GM12872 (cell line): ENCODE data around the gene TCF12.

Experiments used
- CTCF ChIP-seq: IDR thresholded peaks from 3 replicates; pipeline ENCODE4 v1.5.1; 2011; ENCODE audit warnings: low read depth, mild to moderate bottlenecking, low read length, moderate library complexity; ENCODE audit not compliant: insufficient read depth

Gene TCF12

GRCh38 chr15:57114070-57114469 is 195.6 kb downstream of the TCF12 start:
- no peak for TF ChIP-seq CTCF

GRCh38 chr15:57118013-57118799 is 199.8 kb downstream of the TCF12 start:
- TF ChIP-seq CTCF, result no peak

- TF ChIP-seq CTCF, result no peak
These were observed 203.8 kb downstream of the TCF12 start for GRCh38 chr15:57122080-57122840.

- no peak for TF ChIP-seq CTCF
These were observed 205.6 kb downstream of the TCF12 start for GRCh38 chr15:57124036-57124435.

- TF ChIP-seq CTCF, result no peak
These were observed 210.6 kb downstream of the TCF12 start for GRCh38 chr15:57129064-57129463.

- TF ChIP-seq CTCF, result no peak
These were observed 212.5 kb downstream of the TCF12 start for GRCh38 chr15:57130956-57131355.

- no peak for TF ChIP-seq CTCF
These were observed 214.9 kb downstream of the TCF12 start for GRCh38 chr15:57133127-57133968.
